Measurements from ENCODE around the gene TFB2M. TPM values are rescaled to one million over a fixed set of nuclear protein-coding genes. Genes with fewer than 3 reads are reported as not detected.

The TFB2M gene
- total RNA-seq, 1 experiment from 2014 or later, result 27.7 TPM

DNA sequence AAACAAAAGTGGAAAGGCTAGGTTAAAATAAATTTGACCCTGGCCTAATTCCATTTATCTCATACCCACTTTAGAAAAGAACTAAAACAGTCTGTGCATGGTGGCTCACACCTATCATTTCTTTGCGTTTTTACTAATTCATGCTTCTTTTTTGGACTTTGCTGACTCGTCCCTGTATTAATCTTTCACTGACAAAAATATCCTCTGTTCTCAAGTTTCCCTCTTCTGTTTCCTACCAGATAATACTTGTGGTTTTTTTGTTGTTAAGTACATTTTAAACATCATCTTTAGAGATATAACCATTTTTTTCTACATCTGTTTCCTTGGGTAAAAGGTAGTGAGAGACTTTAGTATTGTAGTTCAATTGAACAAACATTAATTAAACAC lies 11.7 kb upstream of the TFB2M start:
- H3K4me1 ChIP-seq (ENCODE audit: insufficient read depth, low read length), result no peaks in the 10 kb centered on the region
- no peak overlapping the region for H3K27ac ChIP-seq (ENCODE audit: insufficient read length, low read depth, low read length)
- H3K4me2 ChIP-seq (ENCODE audit: insufficient read depth, insufficient read length, low read length), result no peak overlapping the region
- H3T11ph ChIP-seq (ENCODE audit: low read length), result no peak overlapping the region
- no peak overlapping the region for H3K18ac ChIP-seq (ENCODE audit: insufficient read length, low read depth, low read length)
- H3K4me1 Mint-ChIP-seq, result no peaks in the 10 kb centered on the region
- DNase-seq, result no peak
- TF ChIP-seq, protein P1, sequence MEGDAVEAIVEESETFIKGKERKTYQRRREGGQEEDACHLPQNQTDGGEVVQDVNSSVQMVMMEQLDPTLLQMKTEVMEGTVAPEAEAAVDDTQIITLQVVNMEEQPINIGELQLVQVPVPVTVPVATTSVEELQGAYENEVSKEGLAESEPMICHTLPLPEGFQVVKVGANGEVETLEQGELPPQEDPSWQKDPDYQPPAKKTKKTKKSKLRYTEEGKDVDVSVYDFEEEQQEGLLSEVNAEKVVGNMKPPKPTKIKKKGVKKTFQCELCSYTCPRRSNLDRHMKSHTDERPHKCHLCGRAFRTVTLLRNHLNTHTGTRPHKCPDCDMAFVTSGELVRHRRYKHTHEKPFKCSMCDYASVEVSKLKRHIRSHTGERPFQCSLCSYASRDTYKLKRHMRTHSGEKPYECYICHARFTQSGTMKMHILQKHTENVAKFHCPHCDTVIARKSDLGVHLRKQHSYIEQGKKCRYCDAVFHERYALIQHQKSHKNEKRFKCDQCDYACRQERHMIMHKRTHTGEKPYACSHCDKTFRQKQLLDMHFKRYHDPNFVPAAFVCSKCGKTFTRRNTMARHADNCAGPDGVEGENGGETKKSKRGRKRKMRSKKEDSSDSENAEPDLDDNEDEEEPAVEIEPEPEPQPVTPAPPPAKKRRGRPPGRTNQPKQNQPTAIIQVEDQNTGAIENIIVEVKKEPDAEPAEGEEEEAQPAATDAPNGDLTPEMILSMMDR (conservative IDR thresholded peaks at IDR 0.05), result no peak
- no peak overlapping the region for H3K14ac ChIP-seq (ENCODE audit: insufficient read depth, low read length)
- H3K27me3 ChIP-seq (ENCODE audit: insufficient read depth, low read length), result no peaks in the 10 kb centered on the region
- H2AK5ac ChIP-seq (ENCODE audit: insufficient read length, low read length), result no peak overlapping the region
- H3K23me2 ChIP-seq (ENCODE audit: insufficient read length, low read depth, low read length, poor library complexity, severe bottlenecking), result no peaks in the 10 kb centered on the region
- no peak overlapping the region; a peak in 1 of 7 replicates for H3K27ac Mint-ChIP-seq
- no peak overlapping the region for H4K91ac ChIP-seq (ENCODE audit: insufficient read length, low read depth, low read length)
- no peaks in the 10 kb centered on the region for H3K9me3 Mint-ChIP-seq
- no peak overlapping the region for H2BK20ac ChIP-seq (ENCODE audit: low read depth, low read length, poor library complexity, severe bottlenecking)
- H3K23ac ChIP-seq (ENCODE audit: insufficient read length, low read depth, low read length), result no peak overlapping the region
- no peak overlapping the region for H2BK5ac ChIP-seq (ENCODE audit: insufficient read length, low read length)
- H4K20me1 ChIP-seq (ENCODE audit: control insufficient read depth, insufficient read depth, insufficient read length), result no peaks in the 10 kb centered on the region
- H3K79me1 ChIP-seq (ENCODE audit: insufficient read depth, low read depth, low read length, poor library complexity, severe bottlenecking), result peaks cover 2% of the 10 kb centered on the region
- no peak overlapping the region for H2BK12ac ChIP-seq (ENCODE audit: insufficient read length, low read depth, low read length)
- no peak overlapping the region for H3K56ac ChIP-seq (ENCODE audit: insufficient read length, low read depth, low read length)
- no peak overlapping the region for H3K4ac ChIP-seq (ENCODE audit: low read depth, low read length)
- H2BK120ac ChIP-seq (ENCODE audit: low read depth, low read length, poor library complexity, severe bottlenecking), result no peak overlapping the region
- H2BK15ac ChIP-seq (ENCODE audit: low read depth, low read length), result no peak overlapping the region
- no peak overlapping the region for H3K4me3 Mint-ChIP-seq
- H4K5ac ChIP-seq (ENCODE audit: insufficient read length, low read depth, low read length), result no peak overlapping the region
- H3K79me2 ChIP-seq (ENCODE audit: insufficient read depth, low read length), result no peaks in the 10 kb centered on the region
- H2AFZ ChIP-seq (ENCODE audit: low read length), result no peak overlapping the region
- H3K9me3 ChIP-seq (ENCODE audit: control insufficient read depth, low read depth, low read length), result no peaks in the 10 kb centered on the region
- no peak overlapping the region for H3K9ac ChIP-seq (ENCODE audit: extremely low read depth, insufficient read length, low read length)
- no peaks in the 10 kb centered on the region for H3K27me3 Mint-ChIP-seq (ENCODE audit: low read depth)
- no peaks in the 10 kb centered on the region for H3K36me3 Mint-ChIP-seq (ENCODE audit: insufficient read depth in 1 of 3, low read depth in 3 of 3)
- H4K8ac ChIP-seq (replicated peaks; ENCODE audit: insufficient read length, low read depth, low read length), result no peak overlapping the region
- no CpG with 5 or more reads among the region's 2 CpGs for WGBS (ENCODE audit: extremely low coverage, insufficient read length, low lambda C conversion rate)

Measured in H9 (cell line).